ENCODE measurements around the gene OPALIN.

Gene OPALIN, protein sequence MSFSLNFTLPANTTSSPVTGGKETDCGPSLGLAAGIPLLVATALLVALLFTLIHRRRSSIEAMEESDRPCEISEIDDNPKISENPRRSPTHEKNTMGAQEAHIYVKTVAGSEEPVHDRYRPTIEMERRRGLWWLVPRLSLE

DNA sequence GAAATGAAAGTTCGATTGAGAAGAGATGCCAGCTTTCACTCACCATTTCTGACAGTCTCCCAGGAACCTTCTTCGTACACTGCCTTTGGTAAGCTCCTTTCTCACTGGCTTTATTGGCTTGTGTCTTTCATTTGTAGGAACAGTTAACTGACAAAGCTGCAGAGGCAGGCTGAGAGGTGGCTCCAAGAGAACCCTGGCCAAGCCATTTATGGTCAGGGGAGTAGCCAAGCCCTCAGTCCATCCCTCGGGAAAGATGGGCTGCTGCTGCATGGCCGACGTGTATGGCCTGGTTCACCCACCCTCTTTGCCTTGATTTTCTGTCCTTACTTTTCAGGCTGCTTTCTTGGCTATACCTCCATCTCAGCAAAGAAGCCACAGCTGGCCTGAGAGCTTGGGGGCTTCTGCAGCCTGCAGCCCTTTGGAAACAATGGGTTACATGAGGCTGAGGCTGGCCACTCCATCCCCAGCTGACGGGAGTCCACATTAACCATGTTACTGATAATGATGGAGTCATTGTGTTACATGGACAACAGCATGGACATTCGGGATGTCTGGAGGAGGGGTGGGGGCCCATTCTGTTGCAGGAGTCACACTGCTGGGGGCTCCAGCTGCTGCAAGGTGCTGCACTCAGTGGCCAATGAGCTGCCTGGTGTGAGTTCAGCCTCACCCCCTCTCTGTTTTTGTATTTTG, at the start of gene OPALIN:
Gene OPALIN (minus strand): TSS at position 152 of the 690 bp plus-strand sequence. CDS start 106 bp downstream, at position 46.
- DNase-seq (ENCODE audit: low spot score): no peak

DNA sequence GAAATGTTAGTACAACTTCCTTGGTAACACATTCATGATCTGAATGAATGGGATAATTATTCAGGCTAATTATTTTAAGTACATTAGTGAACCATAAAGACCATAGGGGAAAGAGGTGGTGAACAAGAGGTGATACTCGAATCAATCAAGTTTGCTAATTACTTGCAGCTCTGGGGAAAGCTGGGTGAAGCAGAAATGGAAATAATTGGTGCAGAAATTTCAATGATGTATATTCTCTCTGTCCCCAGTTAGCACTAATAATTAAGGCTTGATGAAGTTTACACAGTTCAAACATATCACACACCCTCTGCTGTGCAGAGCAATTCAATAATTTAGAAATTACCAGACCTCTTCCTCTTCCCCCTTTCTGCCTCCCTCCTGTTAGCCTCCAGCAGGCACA, 49.4 kb upstream of the OPALIN start:
- DNase-seq (ENCODE audit: low spot score): no peak

DNA sequence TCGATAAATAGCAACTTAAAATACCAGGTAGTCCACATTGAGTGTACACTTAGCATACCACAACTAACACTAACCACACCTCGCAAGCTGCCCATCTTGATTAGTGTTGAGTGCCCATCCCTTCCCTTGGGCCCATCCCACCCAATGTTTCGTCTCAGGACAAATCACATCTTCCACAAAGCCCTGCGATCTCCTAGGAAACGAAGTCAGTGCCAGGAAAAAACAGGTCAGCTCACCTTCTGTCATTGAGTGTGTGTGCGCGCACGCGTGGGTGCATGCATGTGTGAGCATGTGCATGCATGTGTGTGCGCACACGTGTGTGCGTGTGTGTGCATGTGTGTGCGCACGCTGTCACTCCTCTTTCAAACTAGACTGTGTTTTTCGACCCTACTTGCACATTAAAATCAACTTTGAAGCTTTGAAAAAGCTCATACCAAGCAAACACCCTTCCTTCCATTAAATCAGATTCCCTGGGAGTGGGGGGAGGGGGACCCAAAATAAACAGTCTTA, 48.8 kb upstream of the OPALIN start:
- DNase-seq (ENCODE audit: low spot score): no peak

DNA sequence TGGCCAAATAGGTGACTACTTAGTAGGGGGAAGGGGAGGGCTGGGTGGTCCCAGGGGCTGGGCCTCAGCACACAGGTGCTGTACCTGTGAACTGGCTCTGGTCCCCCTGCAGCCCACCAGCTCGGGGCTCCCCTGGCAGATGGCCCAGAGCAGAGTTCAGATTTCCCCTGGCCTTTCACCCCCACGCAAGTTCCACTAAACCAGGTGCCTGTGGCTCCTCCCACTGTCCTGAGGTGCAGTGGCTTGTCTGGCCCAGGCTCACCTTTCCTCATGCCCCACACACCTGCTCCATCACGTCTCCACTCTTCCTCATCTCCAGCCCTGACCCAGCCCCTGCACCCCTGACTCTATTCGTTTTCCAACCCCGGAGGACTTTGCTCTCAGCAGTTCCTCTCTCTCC, 47.3 kb upstream of the OPALIN start:
- no peak for DNase-seq (ENCODE audit: low spot score)

DNA sequence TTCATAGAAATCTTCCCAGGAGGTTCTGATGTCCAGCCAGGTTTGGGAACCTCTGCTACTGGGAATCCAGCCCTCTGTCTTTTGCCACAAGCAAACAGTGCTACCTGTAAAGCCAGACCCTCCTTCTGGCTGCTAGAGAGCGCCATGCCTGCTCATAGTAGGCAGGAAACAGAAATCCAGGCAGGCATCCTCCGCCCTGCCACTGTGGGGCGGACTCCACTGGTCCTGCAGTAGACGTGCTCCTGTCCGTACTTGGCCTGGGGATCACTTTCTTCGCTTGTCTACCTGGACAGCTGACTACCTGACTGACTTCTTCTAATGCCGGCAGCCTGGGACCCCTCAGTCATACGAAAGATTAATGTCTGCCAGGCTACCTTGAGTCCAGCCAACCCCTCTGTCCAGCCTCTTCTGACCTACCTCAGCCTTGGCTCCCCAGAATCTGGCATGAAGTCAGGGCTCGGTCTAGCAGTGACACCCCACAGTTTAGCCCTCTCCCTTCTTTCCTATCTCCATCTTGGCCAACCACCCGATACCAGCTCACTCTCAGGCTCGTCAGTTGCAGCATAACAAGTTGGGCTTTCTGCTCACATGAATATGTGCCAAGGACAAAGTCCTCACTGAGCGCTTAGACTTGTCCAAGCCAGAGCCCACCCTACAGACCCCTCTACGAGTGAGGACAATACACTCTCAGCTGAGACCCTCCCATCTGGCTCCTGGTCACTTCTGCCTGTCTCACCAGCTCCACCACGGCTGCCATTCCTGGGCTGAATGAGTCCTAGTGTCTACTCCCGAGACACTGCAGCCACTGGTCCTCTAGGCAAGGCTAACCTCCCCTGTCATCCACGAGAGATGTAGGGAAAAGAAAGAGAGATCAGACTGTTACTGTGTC, 43.9 kb upstream of the OPALIN start:
- DNase-seq (ENCODE audit: low spot score): no peak

DNA sequence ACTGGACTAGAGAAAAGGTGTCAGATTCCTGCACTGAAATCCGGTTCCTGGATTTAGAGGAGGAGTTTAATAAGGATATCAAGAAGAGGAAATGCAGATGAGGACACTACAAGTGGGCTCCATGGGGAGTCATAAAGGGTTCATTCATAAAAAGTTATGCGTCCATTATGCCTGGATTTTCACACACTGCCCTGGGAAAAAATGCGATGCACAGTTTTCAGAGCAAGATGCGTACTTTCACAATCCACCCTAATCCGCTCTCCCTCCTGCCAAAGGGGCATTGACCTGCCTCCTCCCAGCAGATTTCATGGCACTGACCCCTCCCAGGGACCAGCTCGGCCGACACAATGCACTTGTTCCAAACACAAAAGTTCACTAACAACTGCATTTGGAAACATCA, 42.2 kb upstream of the OPALIN start:
- DNase-seq (ENCODE audit: low spot score): no peak

DNA sequence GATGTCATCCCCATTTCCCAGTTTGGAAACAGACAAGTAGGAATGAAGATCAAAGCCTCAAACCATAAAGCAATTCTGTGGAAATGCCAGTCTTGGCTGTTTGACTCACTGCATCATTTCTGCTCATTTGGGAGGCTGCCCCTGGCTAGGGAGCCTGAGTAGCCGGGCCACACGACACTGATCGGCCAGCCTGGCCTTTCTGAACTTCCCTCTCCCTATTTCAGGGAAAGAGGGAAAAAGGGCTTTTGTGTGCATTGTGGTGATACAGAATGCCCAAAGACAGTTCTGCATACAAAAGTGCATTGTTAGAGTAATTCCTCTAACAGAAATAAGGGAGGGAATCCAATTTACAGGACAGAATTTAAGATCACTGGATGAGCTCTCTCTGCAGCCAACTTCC, 41.7 kb upstream of the OPALIN start:
- no peak for DNase-seq (ENCODE audit: low spot score)

DNA sequence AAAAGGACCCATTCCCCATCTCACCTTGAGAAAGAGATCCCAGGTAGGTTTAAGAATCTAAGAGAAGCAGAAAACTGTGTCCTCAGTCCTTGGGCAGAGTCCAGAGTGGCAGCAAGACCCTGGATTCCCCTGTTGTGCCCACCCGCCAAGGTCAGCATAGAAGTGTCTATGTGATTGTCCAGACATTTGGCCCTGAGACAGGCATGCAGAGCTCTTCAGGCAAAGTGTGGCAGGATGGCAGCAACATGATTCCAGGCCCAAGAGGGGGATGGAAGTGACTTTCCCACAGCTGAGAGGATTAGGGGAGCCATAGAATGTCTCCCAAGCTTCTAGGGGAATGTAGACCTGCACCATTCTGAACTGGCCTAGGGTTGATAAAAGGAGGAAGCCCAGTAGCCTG, 39.1 kb upstream of the OPALIN start:
- DNase-seq (ENCODE audit: low spot score): no peak

DNA sequence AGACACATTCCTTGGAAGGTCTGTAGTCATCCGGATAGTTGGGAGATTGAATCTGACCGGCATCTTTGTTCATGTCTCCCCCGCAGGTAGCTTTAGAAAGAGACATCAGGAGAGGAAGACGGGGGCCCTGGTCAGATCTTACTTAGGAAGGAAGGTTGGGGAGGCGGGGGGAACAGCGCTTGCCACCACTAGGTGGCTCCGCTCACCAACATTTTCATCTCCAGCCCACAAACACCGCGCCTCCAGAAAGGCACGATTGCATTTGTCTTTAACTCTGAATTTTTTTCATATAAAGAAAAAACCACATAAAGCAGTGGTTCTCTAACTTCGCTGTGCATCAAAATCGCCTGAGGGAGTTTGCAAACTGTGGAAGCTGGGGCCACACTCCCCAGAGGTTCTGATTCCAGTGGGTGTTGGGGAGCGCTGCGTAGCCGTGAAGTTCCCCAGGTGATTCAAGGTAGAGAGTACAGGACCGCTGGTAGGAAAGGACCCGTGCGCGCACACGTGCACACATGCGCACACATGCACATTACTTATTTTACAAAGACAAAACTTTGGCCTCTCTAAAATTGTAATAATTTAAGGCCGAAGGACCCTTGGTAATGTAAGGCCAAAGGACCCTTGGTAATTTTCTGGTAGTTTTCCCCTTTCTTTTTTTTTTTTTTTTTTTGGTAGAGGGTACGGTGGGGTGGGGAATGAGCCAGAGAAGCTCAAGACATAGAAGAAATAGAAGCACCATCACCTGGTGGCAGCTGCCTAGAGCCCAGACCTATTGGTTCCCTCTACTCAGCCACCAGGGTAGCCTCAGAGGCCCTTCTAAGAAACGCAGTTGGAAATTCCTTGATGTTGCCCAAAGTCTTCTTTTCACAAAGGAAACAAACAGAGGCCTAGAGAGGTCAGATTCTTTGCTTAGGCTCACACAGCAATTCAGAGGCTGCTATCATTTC, 37.4 kb upstream of the OPALIN start:
- DNase-seq (ENCODE audit: low spot score): peak; percentile 84

DNA sequence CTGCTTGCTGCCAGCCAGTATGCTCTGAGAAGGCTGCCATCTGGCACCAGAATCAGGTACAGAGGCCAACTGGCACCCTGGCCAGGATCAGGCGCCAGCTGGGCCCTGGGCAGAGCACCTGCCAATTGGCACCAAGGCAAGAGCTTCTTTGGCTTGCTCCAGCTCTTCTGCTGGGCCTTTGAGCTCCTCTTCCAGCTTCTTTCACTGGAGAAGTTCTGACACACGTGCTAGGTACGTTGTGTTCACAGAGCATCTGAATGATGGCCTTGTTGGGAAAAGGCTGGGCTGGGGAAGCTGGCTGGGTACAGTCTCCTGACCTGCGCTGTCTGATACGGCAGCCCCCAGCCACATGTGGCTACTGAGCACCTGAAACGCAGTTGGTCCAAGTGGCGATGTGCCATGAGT, 31.7 kb upstream of the OPALIN start:
- no peak for DNase-seq (ENCODE audit: low spot score)

DNA sequence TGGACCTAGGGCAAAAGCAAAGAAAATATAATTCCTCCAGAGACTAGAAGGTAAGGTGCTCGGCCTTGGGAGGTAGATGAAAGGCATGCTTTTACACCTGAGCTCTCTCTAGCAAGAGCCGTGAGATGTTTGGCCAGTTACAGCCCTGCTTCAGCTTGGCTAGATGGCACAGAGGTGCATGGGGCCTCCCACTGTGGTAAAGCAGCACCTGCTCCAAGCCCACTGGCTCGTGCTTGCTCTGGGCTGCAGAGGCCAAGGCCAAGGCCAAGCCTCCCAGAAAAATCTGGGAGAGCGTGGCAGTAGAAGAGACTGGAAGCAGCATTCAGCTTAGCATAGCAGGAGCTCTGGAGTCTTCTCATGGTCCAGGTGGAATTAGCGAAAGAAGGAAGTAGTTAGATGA, 31.0 kb upstream of the OPALIN start:
- DNase-seq (ENCODE audit: low spot score): no peak

DNA sequence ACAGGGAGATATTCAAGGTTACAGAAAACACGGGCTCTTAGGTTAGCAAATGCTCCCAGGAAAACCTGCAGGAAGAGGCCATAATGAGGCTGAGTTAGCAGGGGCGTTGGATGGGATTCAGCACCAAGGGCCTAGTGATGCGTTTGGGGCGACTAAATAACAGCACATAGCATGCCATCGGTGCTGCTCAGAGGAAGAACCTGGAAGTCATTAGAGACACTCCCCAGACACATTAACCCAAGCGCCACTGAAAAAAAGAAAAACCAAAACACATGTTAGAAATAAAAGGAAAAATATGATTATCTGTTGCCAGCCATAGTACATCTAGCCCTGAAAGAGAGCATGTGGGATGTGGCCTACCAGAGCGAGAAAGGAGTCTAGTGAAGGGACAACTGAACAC, 28.8 kb upstream of the OPALIN start:
- no peak for DNase-seq (ENCODE audit: low spot score)

DNA sequence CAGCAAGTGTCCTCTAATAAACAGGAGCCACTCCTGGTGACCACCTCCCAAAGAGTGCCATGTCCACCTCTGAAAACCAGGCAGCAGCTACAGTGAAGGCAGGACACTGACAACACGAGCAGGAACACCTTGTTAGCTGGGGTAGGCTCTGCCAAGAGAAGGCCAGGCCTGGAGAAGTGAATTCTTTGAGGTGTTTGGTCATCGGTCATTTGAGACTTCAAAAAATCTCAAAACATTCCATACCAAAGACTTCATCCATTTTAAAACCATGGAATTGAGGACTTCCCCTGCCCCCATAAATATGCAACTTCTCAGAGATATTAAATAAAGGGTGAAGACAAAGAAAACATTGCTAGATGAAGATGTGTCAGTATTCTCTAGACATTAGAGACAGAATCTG, 28.4 kb upstream of the OPALIN start:
- DNase-seq (ENCODE audit: low spot score): peak; percentile 32

DNA sequence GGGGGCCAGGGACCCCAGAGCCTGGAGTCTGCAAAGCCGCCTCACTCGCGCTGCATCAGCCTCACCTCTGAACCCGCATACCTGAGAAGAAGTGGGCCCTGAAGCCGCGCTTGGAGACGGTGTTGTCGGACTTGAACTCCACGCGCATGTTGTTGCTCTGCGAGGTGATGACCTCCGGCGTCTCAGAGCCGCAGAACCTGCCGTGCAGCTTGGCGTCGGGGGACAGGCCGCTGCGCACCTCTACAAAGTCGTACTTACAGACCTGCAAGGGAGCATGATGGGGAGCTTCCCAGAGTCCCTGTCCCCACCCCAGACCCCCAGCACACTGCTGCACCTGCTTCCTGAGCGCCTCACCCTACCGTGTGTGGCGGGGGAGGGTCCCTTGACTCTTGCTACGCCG, 25.7 kb upstream of the OPALIN start:
- no peak for DNase-seq (ENCODE audit: low spot score)

DNA sequence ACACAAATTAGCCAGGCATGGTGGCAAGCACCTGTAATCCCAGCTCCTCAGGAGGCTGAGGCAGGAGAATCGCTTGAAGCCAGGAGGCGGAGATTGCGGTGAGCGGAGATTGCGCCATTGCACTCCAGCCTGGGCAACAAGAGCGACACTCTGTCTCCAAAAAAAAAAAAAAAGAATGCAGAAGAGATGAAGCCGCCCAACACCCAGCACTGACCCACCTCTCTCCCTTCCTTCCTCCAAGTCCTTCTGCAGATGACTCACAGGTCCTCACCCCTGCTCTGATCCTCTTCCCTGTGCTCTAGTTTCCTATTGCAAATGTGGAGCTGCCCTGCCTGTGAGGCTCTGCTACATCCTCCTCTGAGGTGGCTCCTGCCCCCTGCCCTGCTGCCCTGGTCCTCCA, 22.0 kb upstream of the OPALIN start:
- no peak for DNase-seq (ENCODE audit: low spot score)

DNA sequence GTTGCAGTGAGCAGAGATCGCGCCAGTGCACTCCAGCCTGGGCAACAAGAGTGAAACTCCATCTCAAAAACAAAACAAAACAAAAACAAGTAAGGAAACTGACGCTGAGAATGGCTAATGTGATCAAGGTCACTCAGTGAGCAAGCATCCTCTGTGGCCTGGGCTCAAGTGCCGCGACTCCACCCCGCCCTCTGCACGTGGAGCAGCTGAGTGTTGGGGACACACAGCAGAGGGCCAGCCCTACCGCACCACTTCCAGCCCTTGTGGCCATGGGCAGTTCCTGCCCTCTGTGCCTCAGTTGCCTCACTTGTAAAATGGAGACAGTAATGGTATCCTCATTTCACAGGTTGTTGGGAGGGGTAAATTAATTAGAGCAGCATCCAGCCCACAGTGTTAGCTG, 21.0 kb upstream of the OPALIN start:
- DNase-seq (ENCODE audit: low spot score): no peak

DNA sequence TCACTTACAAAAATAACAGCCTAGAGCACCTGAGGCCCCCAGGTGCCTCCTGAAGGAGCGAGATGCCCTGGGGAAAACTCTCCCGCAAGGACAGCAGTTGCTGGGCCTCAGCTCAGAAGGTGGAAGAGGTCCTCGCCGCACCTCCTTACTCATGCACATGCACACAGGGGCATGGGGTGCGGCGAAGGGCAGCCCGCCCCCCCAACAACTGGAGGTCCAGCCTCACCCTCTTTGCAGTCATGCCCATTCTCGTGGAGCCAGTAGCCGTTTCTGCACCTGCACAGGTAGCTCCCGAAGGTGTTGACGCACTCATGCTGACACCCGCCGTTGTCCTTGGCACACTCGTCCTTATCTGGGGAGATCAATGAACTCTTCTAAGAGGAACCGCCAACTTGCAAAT, 19.9 kb upstream of the OPALIN start:
- DNase-seq (ENCODE audit: low spot score): no peak

DNA sequence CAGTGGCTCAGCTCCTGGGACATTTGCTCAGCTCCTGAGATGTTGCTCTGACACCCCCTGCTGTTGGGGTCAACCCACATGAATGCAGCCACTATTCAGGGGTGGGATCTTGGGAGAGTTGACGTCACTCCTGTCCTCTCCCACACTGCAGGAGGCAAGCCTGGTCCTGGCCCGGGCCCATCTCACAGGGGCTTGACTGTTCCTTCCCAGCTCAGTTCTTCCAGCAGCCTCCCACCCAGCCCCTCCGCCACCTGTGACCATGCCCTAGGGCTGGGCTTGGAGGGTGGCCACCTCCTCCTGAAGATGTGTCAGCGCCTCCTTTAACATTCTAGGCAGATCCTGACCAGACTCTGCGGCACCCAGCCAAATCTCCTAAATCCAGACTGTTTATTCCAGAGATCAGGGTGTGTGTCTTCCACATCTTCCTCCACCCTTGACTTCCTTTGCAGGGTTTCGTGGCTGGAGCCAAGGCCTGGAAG, 19.1 kb upstream of the OPALIN start:
- DNase-seq (ENCODE audit: low spot score): no peak

DNA sequence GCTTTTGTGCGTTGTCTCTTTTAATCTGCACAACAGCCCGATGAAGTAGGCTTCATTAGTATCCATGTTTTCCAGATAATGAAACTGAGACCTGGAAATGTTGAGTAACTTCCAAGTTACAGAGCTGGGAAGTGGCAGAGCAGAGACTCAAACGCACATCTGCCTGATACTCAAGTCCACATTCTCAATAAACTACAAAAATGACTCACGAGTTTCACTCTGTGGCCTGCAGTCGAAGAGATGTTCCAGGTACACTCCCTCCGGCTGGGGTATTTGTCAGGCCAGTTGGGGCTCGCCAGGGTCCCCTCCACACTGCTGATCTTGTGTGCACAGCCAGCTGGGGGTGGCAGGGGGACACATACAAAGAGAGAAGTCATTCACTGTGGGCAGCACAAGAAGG, 17.7 kb upstream of the OPALIN start:
- no peak for DNase-seq (ENCODE audit: low spot score)

DNA sequence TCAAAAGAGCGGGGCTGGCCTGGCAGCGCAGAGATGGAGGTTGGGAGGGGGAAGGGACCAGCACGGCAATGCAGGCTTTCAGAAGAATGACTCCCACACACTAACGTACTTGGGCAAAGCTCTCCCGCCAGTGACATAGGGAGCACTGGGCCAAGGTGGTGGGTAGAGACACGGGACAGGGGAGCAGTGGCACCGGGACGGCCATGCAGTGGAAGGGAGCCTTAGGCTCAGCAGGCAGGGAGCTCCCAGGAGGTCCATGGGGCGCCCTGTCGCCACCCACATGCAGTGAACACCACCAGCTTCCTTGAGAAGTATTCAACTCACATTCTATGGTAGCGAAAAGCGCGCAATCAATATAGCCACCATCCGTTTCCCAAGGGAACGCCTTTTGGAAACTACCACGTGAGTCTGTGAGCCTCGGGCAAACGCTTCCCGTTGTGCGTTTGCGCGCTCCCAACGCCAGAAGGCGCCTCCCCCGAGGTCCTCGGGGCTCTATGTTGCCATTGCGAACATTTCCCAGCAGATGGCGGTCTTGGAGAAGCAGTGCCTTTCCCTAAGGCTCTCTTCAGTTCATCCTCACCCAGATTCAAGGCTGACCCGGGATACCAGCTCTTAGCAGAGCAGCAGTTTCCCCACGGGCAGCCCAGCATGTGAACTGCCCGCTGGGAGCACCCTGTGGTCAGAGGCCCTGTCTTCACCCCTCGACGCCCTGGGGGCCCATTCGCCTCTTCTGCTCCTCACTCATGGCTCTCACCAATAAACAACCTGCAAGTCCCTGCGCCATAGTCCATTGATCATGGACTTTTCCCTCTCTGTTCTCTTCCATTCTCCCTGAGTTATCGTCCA, 16.4 kb upstream of the OPALIN start:
- DNase-seq (ENCODE audit: low spot score): peak; percentile 95

DNA sequence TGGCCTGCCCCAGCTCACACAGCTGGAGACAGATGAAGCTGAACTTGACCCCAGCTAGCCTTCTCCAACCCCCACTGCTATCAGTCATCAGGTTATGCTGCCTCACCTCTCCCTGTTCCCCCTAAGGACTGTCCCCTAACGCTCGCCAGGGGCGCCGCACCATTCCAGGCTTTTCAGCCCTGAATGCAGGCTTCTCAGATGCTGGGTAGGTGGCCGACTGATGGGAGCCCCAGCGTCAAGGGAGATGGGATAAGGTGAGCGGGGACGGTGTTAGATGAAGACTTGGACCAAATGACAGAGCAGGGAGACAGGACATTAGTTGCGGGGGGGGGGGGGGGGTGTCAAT, 15.8 kb upstream of the OPALIN start:
- no peak for DNase-seq (ENCODE audit: low spot score)
